Activated CD4-positive, alpha-beta T cell treated with anti-CD3 and anti-CD28 coated beads, Interleukin-2, amount 50 U/mL, for 1 hour (primary cell): Measurements from ENCODE around the gene AJM1.
A peak's percentile ranks its signal among the peaks of the same experiment; 100 is the strongest.

Source experiments
- DNase-seq: peaks from one replicate; pipeline ENCODE4 v3.0.0-alpha.2; 2020

AJM1 gene

DNA sequence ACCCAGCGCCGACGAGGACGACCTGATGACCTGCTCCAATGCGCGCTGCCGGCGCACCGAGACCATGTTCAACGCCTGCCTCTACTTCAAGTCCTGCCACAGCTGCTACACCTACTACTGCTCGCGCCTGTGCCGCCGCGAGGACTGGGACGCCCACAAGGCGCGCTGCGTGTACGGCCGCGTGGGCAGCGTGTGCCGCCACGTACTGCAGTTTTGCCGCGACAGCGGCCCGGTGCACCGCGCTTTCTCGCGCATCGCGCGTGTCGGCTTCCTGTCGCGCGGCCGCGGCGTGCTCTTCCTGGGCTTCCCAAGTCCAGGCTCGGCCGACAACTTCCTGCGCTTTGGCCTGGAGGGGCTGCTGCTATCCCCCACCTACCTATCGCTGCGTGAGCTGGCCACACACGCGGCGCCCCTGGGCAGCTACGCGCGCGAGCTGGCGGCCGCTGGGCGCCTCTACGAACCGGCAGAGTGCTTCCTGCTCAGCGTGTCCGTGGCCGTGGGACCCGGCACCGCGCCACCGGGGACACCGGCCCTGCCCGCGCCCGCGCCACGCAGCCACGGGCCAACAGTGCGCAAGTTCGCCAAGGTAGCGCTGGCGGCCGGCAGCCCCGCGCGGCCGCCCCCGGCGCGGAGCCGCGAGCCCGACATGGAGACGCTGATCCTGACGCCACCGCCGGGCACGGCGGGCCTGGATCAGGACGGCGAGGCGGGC lies 4.3 kb downstream of the AJM1 start:
- no peak for DNase-seq

DNA sequence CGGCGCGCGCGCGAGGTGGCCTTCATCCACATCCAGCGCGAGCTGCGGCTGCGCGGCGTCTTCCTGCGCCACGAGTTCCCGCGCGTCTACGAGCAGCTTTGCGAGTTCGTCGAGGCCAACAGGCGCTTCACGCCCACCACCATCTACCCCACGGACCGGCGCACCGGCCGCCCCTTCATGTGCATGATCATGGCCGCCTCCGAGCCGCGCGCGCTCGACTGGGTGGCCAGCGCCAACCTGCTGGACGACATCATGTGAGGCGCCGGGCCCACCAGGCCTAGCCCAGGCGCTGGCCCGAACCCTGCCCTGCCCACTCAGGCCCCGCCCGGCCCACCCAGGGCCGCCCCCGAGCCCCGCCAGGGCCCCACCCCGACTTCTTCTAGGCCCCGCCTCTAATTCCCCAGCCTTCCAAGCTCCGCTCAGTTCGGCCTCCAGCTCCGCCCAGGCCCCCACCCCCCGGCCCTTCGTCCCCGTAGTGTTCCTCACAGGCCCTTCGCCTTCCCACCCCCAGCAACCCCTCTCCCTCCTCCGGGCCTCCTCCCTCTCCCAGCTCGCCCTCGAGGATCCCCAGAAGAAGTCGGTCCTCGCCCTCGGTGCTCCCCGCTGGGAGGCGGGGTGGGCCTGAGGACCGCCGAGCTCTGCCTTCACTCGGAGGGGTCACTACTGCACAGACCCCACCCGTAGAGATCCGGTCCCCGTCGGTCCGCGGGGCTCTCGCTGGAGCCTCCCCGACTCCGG lies 5.0 kb downstream of the AJM1 start:
- DNase-seq = no peak

DNA sequence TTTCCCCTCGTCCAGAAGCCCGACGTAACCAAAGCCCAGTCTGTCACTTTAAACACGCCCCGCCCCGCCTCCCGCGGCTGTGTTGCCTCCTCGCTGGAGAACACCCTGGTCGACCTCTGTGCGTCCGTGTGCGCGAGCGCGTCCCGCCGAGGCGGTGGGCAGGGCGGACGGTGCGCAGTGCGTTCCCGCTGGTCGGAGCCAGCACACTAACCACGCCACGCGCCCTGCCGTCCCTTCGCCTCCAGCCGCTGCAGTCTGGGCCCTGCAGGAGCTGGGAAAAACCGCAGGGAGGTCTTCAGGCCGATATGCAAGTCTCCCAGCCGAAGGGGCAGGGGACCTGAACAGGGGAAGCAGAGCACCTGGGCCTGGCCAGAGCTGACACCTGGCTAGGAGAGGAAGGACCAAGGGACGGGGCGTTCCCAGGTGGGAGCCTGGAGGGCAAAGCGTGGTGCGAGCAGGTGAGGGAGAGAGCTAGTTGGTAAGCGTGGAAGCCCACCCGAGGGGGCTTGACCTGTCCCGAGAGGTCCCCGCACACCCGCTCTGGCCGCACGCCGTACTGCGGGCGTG lies 5.6 kb downstream of the AJM1 start:
- peak; percentile 68 for DNase-seq

DNA sequence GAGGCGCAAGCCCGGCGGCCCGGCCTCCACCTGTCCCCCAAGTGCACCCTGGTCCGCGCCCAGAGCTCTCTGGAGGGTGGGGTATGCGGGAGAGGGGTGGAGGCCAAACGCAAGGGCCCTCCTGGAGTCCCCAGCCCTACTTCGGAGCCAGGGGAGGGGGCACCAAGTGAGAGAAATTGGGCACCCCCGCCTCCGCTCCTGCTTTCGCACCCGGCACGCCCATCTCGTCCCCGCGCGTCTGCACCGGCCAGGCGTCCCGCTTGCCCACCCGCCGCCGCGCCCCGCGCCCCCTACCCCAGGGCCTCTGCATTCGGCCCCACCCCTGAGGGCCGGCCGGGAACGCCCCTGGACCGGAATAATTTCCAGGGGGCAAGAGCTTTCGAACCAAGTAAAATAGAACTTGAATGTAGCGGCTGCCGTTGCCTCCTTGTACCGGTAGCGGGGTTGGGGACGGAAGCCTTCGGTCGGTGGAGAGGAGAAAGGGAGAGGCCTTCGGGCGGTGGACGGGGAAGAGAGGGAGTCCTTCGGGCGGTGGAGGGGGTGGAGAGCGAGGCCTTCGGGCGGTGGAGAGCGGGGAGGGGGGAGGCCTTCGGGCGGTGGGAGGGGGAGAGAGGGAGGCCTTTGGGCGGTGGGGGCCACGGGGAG lies 6.2 kb downstream of the AJM1 start:
- peak; percentile 36 for DNase-seq

DNA sequence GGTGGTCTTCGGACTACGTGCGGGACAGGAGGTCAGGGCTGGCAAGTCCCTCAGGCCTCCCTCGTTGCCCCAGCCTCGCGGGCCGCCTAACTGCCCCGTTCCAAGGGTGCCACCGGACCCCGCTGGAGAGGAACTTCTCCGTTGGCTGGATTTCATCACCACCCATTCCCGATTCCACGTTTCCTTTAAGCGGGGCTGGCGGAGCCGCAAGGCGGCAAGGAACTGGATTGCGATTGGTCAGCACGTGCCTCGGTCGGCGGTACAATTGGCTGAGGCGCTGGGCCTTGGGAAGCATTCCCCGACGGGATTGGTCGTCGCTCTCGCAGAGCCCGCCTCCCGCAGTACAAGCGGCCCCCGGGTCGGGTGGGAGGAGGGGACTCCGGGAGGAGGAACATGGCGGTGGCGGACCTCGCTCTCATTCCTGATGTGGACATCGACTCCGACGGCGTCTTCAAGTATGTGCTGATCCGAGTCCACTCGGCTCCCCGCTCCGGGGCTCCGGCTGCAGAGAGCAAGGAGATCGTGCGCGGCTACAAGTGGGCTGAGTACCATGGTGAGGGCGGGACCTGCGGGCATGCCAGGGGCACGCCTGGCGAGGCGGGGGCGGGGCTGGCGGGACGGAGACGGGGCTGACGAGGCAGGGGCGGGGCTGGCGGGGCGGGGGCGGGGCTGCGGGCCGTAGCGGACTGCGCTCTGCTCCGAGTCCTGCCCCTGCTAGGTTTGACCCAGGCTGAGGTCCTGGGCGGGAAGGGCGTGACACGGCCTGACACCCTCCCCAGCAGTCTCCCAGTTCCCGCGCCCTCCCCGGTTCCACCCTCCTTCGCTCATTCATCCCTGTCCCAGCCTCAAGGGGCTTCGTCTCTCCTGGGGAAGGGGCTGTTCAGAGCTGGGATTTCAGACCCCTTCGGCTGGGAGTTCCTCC lies 7.0 kb downstream of the AJM1 start, which contains the start of gene PHPT1:
Gene PHPT1 (plus strand): TSS at position 372 of the 922 bp plus-strand sequence. CDS start 22 bp downstream, at position 394.
- peak; percentile 94 for DNase-seq

DNA sequence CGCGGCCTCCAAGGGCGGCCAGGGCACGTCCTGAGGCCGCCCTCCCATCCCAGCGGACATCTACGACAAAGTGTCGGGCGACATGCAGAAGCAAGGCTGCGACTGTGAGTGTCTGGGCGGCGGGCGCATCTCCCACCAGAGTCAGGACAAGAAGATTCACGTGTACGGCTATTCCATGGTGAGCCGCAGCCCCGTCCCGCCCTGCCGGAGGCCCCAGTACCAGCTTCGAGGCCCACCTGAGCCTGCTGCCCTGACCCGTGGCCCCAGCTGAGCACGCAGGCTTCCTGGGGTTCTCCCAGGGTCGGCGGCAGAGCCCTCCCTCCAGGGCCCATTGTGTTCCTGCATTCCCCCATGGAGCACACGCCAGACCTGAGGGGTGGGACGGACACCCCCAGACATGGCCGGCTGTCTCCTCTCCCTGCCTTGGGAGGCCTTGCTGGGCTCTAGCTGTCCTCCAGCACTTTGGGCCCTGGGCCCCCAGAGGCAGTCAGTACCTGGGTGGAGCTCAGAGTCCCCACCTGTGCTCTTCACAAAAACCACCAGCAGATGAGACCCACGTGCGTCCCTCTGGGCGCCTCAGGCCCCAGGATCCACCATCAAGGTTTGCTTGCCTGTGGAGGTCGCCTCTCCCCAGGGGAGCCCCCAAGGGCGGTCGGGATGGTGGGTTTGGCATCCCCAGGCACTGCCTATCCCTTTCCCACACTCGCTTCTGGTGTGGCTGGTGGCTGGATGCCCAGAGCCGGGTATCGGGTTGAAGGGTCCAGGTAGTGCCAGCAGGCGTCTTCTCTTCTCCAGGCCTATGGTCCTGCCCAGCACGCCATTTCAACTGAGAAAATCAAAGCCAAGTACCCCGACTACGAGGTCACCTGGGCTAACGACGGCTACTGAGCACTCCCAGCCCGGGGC lies 7.9 kb downstream of the AJM1 start:
- no peak for DNase-seq

DNA sequence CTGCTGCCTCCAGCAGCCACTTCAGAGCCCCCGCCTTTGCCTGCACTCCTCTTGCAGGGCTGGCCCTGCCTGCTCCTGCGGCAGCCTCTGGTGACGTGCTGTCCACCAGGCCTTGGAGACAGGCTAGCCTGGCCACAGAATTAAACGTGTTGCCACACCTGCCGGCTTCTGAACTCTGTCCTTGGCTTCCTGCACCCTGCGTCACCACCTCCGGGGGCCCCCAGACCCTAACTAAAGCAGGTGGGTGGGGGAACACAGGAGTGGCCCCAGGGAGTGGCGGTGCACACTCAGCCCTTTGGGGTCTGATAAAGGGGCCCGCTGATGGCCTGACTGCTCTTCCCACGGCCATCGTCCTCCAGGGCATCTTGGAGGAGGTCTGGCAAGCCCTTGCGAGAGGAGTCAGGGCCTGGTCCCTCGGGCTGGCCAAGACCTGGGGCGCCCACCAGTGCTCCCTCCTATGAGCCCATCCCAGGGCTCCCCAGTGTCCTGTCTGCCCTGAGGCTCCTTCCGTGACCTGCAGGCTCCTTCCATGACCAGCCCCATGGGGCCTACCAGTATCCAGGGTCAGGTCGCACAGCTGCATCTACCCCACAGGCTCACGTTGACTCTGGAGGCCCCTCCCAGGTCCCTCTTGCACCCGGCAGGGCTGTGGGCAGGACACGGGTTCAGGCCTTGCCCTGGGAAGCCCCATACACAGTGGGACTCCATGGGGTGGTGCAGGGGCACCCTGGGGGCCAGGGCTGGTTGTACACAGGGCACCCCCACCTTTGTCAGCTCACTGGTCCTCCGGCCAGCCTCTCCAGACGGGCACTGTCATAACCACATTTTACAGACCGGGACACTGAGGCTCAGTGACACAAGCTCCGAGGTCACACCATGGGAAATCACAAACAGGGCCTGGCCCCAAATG lies 8.8 kb downstream of the AJM1 start:
- no peak for DNase-seq

DNA sequence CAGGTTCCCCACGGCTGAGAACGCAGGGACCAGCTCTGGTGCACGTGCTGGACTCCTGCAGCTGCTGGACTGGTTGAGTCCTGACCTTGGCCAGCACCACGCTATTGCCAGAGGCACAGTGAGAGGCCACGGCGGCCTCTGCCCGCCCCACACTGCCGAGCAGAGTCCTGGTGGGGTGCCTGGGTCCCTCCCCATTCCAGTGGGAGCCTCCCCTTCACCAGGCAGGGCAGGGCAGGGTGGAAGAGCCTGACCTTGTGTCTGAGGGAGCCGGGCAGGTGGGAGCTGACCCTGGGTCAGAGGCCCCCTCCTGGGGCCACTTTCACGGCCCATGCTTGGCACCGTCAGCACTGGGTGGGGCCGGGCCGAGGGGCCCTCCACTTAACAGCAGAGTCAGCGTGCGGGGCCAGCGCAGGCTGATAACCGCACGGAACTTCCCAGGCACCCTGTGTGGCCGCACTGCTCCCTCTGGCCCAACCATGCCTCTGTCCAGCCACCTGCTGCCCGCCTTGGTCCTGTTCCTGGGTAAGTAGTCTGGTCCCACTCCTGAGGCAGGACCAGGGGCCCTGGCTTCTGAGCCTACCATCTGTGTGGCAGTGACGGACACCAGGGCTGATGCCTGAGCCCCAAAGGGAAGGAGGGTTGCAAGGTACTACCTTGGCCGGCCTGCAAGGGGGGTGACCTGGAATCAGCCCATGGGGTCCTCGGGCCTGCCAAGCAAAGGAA lies 9.8 kb downstream of the AJM1 start, which contains the start of gene MAMDC4:
Gene MAMDC4 (plus strand): TSS at position 406 of the 723 bp plus-strand sequence. CDS start 71 bp downstream, at position 477.
- no peak for DNase-seq

DNA sequence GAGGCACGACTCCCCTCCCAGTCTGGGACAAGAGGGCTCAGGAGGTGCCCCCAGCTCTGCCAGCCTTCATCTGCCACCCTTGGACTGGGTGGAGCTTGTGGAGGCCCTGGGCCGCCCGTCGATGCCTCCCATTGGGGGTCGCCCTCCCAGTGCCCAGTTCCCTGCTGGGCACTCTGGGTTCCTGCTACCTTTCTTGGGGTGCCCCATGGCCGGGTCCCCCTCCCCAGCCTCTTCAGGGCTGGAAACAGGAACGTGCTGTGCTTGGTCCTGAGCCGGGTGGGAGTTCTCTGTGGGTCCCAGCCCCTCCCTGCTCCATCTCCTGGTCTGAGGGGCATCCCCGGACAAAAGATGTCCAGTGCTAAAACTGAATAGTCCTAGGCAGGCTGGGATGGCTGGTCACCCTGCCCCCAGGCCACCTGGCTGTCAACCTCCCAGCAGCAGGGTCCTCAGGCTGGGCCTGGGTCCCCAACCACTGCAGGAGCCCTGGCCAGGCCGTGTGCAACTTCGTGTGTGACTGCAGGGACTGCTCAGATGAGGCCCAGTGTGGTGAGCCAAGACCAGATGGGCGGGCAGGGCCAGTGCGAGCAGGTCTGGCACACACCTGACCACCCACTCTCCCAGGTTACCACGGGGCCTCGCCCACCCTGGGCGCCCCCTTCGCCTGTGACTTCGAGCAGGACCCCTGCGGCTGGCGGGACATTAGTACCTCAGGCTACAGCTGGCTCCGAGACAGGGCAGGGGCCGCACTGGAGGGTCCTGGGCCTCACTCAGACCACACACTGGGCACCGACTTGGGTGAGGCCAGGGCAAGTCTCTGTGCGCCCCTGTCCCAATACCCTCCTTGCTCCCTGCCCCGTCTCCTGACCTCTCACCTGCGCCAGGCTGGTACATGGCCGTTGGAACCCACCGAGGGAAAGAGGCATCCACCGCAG lies 10.7 kb downstream of the AJM1 start:
- no peak for DNase-seq

DNA sequence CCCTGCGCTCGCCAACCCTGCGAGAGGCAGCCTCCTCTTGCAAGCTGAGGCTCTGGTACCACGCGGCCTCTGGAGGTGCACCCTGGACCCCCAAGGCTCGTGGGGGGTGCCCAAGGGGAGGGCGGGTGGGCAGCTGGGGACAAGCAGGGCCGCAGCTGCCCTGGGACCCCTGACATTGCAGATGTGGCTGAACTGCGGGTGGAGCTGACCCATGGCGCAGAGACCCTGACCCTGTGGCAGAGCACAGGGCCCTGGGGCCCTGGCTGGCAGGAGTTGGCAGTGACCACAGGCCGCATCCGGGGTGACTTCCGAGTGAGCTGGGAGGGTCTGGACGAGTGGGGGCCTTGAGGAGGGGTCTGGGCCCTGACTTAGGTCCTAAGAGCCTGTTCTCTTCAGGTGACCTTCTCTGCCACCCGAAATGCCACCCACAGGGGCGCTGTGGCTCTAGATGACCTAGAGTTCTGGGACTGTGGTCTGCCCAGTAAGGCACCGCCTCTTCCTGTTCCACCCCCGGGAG lies 11.4 kb downstream of the AJM1 start:
- DNase-seq = no peak

DNA sequence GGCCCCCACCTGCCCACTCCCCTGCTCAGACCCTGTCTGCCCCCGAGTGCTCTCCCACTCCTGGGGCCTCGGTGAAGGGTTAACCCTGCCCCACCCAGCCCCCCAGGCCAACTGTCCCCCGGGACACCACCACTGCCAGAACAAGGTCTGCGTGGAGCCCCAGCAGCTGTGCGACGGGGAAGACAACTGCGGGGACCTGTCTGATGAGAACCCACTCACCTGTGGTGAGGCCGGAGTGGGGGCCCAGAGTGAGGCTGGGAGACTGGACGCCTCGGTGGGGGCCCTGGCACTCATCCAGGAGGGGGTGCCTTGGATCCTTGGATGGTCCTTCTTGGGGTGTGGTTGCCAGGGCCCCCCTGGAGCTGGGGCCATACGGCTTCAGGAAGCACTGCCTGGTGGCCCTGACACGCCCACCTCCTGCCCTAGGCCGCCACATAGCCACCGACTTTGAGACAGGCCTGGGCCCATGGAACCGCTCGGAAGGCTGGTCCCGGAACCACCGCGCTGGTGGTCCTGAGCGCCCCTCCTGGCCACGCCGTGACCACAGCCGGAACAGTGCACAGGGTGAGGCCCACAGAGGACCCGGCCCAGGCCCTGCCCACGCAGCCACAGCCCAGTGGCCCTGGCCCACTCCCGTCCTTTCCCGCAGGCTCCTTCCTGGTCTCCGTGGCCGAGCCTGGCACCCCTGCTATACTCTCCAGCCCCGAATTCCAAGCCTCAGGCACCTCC lies 12.0 kb downstream of the AJM1 start:
- DNase-seq = no peak

DNA sequence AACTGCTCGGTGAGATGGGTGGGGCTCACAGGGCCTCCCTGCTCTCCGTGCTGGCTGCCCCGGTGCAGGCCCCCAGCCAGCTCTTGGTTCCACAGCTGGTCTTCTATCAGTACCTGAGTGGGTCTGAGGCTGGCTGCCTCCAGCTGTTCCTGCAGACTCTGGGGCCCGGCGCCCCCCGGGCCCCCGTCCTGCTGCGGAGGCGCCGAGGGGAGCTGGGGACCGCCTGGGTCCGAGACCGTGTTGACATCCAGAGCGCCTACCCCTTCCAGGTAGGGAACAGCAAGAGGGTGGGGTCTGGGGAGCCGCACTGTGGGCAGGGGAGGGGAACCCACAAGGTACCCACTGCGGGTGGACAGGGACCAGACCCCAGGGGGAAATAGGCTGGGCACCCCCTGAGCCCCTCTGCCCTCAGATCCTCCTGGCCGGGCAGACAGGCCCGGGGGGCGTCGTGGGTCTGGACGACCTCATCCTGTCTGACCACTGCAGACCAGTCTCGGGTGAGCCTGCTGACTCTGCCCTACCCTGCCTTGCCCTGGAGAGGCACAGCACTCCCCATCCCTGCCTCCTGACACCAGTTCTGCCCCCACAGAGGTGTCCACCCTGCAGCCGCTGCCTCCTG lies 12.7 kb downstream of the AJM1 start:
- DNase-seq = no peak

DNA sequence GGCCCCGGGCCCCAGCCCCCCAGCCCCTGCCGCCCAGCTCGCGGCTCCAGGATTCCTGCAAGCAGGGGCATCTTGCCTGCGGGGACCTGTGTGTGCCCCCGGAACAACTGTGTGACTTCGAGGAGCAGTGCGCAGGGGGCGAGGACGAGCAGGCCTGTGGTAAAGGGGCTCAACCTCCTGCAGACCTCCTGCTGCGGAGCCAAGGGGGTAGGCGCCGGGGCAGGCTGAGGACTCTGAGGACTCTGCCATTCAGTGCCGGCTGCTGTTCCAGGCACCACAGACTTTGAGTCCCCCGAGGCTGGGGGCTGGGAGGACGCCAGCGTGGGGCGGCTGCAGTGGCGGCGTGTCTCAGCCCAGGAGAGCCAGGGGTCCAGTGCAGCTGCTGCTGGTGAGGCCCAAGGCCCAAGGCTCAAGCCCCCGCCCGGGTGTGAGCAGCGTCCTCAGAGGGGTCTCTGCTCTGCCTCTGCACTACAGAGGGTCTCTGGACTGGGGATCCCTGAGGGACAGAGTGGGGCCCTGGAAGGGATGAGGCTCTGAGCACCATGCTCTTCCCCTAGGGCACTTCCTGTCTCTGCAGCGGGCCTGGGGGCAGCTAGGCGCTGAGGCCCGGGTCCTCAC lies 13.3 kb downstream of the AJM1 start:
- DNase-seq = no peak

DNA sequence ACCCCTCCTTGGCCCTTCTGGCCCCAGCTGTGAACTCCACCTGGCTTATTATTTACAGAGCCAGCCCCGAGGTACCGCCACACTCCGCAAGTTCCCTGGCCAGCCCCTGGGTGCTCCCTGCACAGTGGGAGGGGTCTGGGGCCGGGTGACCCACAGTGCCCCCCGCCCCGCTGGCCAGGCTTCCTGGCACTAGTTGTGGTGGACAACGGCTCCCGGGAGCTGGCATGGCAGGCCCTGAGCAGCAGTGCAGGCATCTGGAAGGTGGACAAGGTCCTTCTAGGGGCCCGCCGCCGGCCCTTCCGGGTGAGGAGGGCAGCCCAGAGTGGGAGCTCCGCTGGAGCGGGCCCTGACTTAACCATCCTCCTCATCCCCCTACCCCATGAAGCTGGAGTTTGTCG lies 13.8 kb downstream of the AJM1 start:
- no peak for DNase-seq

DNA sequence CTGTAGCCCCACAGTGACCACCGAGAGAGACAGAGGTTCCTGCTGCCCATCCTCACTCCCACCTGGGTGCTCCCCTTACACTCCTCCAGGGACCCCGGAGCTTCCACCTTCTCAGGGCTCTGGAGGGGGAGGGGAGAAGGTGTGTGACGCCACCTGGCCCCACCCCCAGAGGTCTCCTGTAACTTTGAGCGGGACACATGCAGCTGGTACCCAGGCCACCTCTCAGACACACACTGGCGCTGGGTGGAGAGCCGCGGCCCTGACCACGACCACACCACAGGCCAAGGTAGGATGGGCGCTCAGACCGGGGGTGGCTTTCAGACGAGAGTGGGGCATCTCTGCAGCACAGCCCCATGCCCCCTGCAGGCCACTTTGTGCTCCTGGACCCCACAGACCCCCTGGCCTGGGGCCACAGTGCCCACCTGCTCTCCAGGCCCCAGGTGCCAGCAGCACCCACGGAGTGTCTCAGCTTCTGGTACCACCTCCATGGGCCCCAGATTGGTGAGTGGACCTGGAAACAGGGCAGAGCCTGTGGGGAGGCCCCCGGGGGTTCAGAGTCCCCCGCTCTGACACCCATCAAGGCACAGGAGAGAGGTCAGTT lies 14.4 kb downstream of the AJM1 start:
- no peak for DNase-seq

DNA sequence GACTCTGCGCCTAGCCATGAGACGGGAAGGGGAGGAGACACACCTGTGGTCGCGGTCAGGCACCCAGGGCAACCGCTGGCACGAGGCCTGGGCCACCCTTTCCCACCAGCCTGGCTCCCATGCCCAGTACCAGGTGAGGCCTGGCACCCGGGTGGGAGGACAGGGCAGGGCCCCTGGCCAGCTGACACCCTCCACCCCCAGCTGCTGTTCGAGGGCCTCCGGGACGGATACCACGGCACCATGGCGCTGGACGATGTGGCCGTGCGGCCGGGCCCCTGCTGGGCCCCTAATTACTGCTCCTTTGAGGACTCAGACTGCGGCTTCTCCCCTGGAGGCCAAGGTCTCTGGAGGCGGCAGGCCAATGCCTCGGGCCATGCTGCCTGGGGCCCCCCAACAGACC lies 14.9 kb downstream of the AJM1 start:
- no peak for DNase-seq
